ENCODE results near the gene KATNAL2. TPM values are rescaled to one million over a fixed set of nuclear protein-coding genes. Genes with fewer than 3 reads are reported as not detected.
"Not testable (repeated sequence)": the region's sequence is repeated elsewhere in the genome, so short reads cannot be mapped to it uniquely, and the experiment has no call there.

KATNAL2 gene
- total RNA-seq, 3 donors from 2014 or later (not counting 1 experiment from before 2014, with no cell fraction given): 0.45 to 1.2 (median 0.52) TPM

DNA sequence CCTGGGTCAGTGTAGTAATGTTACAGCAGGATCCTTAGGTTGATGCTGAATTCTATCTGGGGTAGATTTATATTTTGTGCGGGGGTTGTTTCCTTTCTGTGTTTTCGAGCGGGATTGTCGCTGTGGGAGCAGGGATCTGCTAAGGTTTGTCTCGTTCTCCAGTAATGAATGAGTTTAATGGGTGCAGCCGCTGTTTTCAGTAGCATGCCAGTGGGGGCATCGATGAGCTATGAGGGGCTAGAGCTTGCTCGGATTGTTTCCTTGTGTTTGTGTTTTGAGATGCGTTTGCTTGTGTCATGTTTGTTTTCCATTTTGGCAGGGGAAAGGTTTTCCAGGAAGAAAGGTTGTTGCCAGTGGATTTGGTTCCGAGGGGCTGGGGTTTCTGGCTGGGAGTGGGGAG, 48.9 kb downstream of the KATNAL2 start:
- H3K9me3 ChIP-seq (ENCODE audit: control insufficient read depth, insufficient read depth, low read length); H3K9me3 Mint-ChIP-seq; H3K4me1 Mint-ChIP-seq; H3K27me3 Mint-ChIP-seq (ENCODE audit: low read depth in 2 of 2); H3K36me3 ChIP-seq (ENCODE audit: control insufficient read depth, insufficient read depth, low read length); H3K27ac ChIP-seq (ENCODE audit: low read length); H3K36me3 Mint-ChIP-seq; H3K4me1 ChIP-seq (ENCODE audit: control insufficient read depth, insufficient read depth, low read length); H3K4me3 ChIP-seq (ENCODE audit: low read length); H3K27me3 ChIP-seq (ENCODE audit: control insufficient read depth, insufficient read depth, low read length); DNase-seq; H3K27ac Mint-ChIP-seq; intact Hi-C loops (cut with micrococcal nuclease); H3K4me3 Mint-ChIP-seq: not testable (repeated sequence)
- WGBS (ENCODE audit: insufficient coverage): no CpG with 5 or more reads among the region's 10 CpGs
- ATAC-seq: peak in 1 of 3 donors; percentile 7

DNA sequence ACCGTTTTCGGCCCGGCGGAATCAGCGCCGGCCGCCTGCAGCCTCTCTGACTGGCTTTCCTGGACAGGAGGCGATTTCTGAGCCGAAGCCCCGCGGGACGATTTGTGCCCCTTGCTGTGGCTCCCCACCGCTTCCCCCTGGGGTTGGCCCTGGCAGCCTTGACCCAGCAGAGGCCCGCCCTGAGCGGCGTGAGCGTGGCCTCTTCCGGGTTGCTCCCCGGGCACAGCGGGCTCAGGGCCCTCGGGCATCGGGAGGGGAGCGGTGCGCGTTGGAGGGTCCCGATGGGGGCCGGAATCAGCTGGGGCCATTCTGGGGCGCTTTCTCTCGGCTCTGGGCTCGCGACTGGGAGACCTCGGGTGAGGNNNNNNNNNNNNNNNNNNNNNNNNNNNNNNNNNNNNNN, 52.1 kb downstream of the KATNAL2 start:
- H3K36me3 Mint-ChIP-seq; ATAC-seq; intact Hi-C loops (cut with micrococcal nuclease); H3K4me1 ChIP-seq (ENCODE audit: control insufficient read depth, insufficient read depth, low read length); H3K4me1 Mint-ChIP-seq; H3K9me3 Mint-ChIP-seq; DNase-seq; H3K27ac ChIP-seq (ENCODE audit: low read length); H3K27me3 Mint-ChIP-seq (ENCODE audit: low read depth in 2 of 2); H3K27ac Mint-ChIP-seq; H3K27me3 ChIP-seq (ENCODE audit: control insufficient read depth, insufficient read depth, low read length); H3K36me3 ChIP-seq (ENCODE audit: control insufficient read depth, insufficient read depth, low read length); H3K4me3 ChIP-seq (ENCODE audit: low read length); H3K9me3 ChIP-seq (ENCODE audit: control insufficient read depth, insufficient read depth, low read length); H3K4me3 Mint-ChIP-seq: not testable (repeated sequence)
- WGBS (ENCODE audit: insufficient coverage): no CpG with 5 or more reads among the region's 32 CpGs

DNA sequence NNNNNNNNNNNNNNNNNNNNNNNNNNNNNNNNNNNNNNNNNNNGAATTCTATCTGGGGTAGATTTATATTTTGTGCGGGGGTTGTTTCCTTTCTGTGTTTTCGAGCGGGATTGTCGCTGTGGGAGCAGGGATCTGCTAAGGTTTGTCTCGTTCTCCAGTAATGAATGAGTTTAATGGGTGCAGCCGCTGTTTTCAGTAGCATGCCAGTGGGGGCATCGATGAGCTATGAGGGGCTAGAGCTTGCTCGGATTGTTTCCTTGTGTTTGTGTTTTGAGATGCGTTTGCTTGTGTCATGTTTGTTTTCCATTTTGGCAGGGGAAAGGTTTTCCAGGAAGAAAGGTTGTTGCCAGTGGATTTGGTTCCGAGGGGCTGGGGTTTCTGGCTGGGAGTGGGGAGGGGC, 102.5 kb downstream of the KATNAL2 start:
- H3K4me3 ChIP-seq (ENCODE audit: low read length); DNase-seq; H3K9me3 Mint-ChIP-seq; H3K36me3 Mint-ChIP-seq; ATAC-seq; H3K27ac ChIP-seq (ENCODE audit: low read length); H3K4me1 ChIP-seq (ENCODE audit: control insufficient read depth, insufficient read depth, low read length); H3K27ac Mint-ChIP-seq; H3K36me3 ChIP-seq (ENCODE audit: control insufficient read depth, insufficient read depth, low read length); H3K9me3 ChIP-seq (ENCODE audit: control insufficient read depth, insufficient read depth, low read length); H3K27me3 Mint-ChIP-seq (ENCODE audit: low read depth in 2 of 2); H3K4me3 Mint-ChIP-seq; H3K27me3 ChIP-seq (ENCODE audit: control insufficient read depth, insufficient read depth, low read length); intact Hi-C loops (cut with micrococcal nuclease); H3K4me1 Mint-ChIP-seq: not testable (repeated sequence)
- no CpG with 5 or more reads among the region's 10 CpGs for WGBS (ENCODE audit: insufficient coverage)

DNA sequence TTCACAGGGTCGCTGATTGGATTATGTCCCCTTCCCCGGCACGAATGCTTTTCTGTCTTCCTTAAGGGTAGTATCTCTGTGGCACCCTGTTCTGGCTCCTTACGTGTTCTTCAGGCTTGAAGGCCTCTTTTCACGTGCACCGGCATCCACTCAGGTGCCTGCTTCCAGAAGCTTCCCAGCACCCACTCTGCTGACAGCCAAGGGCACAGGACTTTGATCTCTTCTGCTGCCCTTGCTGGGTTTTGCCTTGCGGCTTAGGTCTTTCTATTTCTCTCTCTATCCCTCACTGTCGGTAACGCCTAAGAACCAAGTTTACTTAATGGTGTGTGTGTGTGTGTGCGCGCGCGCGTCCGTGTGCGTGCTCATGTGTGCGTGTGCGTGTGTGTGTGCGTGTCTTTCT, 103.4 kb downstream of the KATNAL2 start:
- WGBS (ENCODE audit: insufficient coverage): no CpG with 5 or more reads among the region's 19 CpGs
- H3K27me3 ChIP-seq (ENCODE audit: control insufficient read depth, insufficient read depth, low read length); H3K36me3 Mint-ChIP-seq; H3K4me1 ChIP-seq (ENCODE audit: control insufficient read depth, insufficient read depth, low read length); H3K27ac Mint-ChIP-seq; H3K4me3 ChIP-seq (ENCODE audit: low read length); H3K9me3 Mint-ChIP-seq; H3K27ac ChIP-seq (ENCODE audit: low read length); H3K4me1 Mint-ChIP-seq; H3K27me3 Mint-ChIP-seq (ENCODE audit: low read depth in 2 of 2); DNase-seq; H3K9me3 ChIP-seq (ENCODE audit: control insufficient read depth, insufficient read depth, low read length); H3K36me3 ChIP-seq (ENCODE audit: control insufficient read depth, insufficient read depth, low read length); H3K4me3 Mint-ChIP-seq; intact Hi-C loops (cut with micrococcal nuclease): not testable (repeated sequence)
- ATAC-seq: peak in 1 of 3 donors; percentile 15

DNA sequence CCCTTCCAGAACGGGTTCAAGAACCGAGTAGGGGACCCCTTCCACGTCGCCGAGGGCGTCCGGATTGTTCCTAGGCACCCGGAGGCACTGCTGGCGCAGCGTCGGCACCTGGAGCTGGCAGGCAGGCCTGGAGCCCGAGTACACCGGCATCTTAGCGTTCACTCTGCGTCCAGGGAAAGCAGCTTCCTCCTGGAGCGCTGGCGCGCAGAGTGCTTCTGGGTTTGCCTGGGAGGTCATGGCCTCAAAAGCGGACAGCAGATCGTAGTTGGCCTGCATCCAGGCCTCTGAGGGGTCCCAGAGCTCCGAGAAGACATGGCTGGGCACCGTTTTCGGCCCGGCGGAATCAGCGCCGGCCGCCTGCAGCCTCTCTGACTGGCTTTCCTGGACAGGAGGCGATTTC, 105.4 kb downstream of the KATNAL2 start:
- H3K9me3 ChIP-seq (ENCODE audit: control insufficient read depth, insufficient read depth, low read length); H3K36me3 Mint-ChIP-seq; H3K27me3 Mint-ChIP-seq (ENCODE audit: low read depth in 2 of 2); H3K27me3 ChIP-seq (ENCODE audit: control insufficient read depth, insufficient read depth, low read length); intact Hi-C loops (cut with micrococcal nuclease); H3K4me3 Mint-ChIP-seq; H3K27ac ChIP-seq (ENCODE audit: low read length); H3K4me3 ChIP-seq (ENCODE audit: low read length); H3K4me1 ChIP-seq (ENCODE audit: control insufficient read depth, insufficient read depth, low read length); DNase-seq; H3K9me3 Mint-ChIP-seq; ATAC-seq; H3K27ac Mint-ChIP-seq; H3K36me3 ChIP-seq (ENCODE audit: control insufficient read depth, insufficient read depth, low read length); H3K4me1 Mint-ChIP-seq: not testable (repeated sequence)
- 94% methylated on average over 9 of the region's 29 CpGs for WGBS (ENCODE audit: insufficient coverage)

DNA sequence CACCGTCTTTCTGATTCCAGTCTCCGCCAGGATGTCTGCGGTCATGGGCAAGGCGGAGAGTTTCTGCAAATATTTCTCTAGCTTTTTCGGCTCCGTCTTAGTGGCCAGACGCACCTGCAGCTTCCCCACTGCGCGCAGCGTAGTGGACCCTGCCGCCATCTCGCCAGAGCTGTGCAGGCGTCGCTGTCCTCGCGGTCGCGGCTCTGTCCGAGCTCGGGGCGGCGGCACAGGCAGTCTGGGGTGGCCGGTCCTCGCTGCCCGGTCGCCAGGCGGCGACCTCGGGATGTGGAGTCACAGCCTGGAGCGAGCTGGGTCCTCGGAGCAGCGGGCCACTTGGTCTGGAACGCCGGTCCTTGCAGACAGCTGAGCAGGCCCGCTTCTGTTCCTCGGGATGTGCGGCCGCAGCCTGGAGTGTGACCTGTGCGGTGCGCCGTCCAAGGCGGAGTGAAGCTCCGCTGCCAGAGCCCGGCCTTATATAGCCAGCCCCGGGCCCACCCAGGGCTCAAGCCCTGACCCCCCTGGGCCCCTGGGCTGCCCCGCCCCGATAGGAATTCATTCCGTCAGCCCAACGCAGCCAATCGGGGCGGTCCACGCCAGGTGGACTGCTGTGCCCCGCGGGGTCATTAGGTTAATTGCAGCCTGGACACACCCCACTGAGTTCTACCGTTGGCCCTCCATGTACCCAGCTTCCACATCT, 106.5 kb downstream of the KATNAL2 start:
- DNase-seq; H3K27me3 Mint-ChIP-seq (ENCODE audit: low read depth in 2 of 2); H3K27me3 ChIP-seq (ENCODE audit: control insufficient read depth, insufficient read depth, low read length); H3K27ac ChIP-seq (ENCODE audit: low read length); H3K36me3 ChIP-seq (ENCODE audit: control insufficient read depth, insufficient read depth, low read length); intact Hi-C loops (cut with micrococcal nuclease); H3K4me3 ChIP-seq (ENCODE audit: low read length); H3K4me1 ChIP-seq (ENCODE audit: control insufficient read depth, insufficient read depth, low read length); H3K4me3 Mint-ChIP-seq; H3K27ac Mint-ChIP-seq; H3K4me1 Mint-ChIP-seq; H3K9me3 ChIP-seq (ENCODE audit: control insufficient read depth, insufficient read depth, low read length); H3K36me3 Mint-ChIP-seq; H3K9me3 Mint-ChIP-seq: not testable (repeated sequence)
- peak in 2 of 3 donors; percentile 11 to 34 for ATAC-seq
- no CpG with 5 or more reads among the region's 55 CpGs for WGBS (ENCODE audit: insufficient coverage)

DNA sequence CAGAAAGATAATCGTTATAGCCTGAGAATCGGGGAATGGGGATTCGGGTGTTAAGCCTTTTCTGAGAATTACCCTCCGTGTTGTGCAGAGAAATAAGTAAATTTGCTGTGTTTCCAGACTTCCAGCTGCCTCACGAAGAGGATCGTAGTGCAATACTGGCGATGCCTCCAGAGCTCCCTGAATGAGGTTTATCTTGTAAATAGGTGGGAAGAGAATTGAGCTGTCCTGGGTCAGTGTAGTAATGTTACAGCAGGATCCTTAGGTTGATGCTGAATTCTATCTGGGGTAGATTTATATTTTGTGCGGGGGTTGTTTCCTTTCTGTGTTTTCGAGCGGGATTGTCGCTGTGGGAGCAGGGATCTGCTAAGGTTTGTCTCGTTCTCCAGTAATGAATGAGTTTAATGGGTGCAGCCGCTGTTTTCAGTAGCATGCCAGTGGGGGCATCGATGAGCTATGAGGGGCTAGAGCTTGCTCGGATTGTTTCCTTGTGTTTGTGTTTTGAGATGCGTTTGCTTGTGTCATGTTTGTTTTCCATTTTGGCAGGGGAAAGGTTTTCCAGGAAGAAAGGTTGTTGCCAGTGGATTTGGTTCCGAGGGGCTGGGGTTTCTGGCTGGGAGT, 108.3 kb downstream of the KATNAL2 start:
- H3K36me3 Mint-ChIP-seq; H3K36me3 ChIP-seq (ENCODE audit: control insufficient read depth, insufficient read depth, low read length); H3K9me3 ChIP-seq (ENCODE audit: control insufficient read depth, insufficient read depth, low read length); H3K4me3 ChIP-seq (ENCODE audit: low read length); H3K4me1 Mint-ChIP-seq; H3K27ac Mint-ChIP-seq; intact Hi-C loops (cut with micrococcal nuclease); H3K27me3 Mint-ChIP-seq (ENCODE audit: low read depth in 2 of 2); H3K9me3 Mint-ChIP-seq; H3K4me1 ChIP-seq (ENCODE audit: control insufficient read depth, insufficient read depth, low read length); H3K27ac ChIP-seq (ENCODE audit: low read length); H3K4me3 Mint-ChIP-seq; H3K27me3 ChIP-seq (ENCODE audit: control insufficient read depth, insufficient read depth, low read length); DNase-seq: not testable (repeated sequence)
- peak in 1 of 3 donors; percentile 19 for ATAC-seq
- WGBS (ENCODE audit: insufficient coverage): 90% methylated on average over 3 of the region's 17 CpGs

DNA sequence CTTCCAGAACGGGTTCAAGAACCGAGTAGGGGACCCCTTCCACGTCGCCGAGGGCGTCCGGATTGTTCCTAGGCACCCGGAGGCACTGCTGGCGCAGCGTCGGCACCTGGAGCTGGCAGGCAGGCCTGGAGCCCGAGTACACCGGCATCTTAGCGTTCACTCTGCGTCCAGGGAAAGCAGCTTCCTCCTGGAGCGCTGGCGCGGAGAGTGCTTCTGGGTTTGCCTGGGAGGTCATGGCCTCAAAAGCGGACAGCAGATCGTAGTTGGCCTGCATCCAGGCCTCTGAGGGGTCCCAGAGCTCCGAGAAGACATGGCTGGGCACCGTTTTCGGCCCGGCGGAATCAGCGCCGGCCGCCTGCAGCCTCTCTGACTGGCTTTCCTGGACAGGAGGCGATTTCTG, 111.3 kb downstream of the KATNAL2 start:
- H3K27me3 Mint-ChIP-seq (ENCODE audit: low read depth in 2 of 2); H3K4me3 Mint-ChIP-seq; intact Hi-C loops (cut with micrococcal nuclease); H3K4me1 Mint-ChIP-seq; H3K36me3 ChIP-seq (ENCODE audit: control insufficient read depth, insufficient read depth, low read length); H3K9me3 Mint-ChIP-seq; H3K36me3 Mint-ChIP-seq; H3K4me3 ChIP-seq (ENCODE audit: low read length); H3K4me1 ChIP-seq (ENCODE audit: control insufficient read depth, insufficient read depth, low read length); H3K27ac ChIP-seq (ENCODE audit: low read length); H3K27me3 ChIP-seq (ENCODE audit: control insufficient read depth, insufficient read depth, low read length); ATAC-seq; DNase-seq; H3K27ac Mint-ChIP-seq: not testable (repeated sequence)
- H3K9me3 ChIP-seq (ENCODE audit: control insufficient read depth, insufficient read depth, low read length): peaks cover 14% of the 10 kb centered on the region
- WGBS (ENCODE audit: insufficient coverage): 98% methylated on average over 7 of the region's 29 CpGs
